PFSK-1 (cell line): Measurements from ENCODE around the gene PYGO1.

Experiments
- FOXP2 ChIP-seq: optimal IDR thresholded peaks from 2 replicates; pipeline ENCODE3; 2011; ENCODE audit warnings: borderline replicate concordance, control low read depth, inconsistent platforms; ENCODE audit not compliant: insufficient read depth; ENCODE audit errors: extremely low read length, extremely low read depth
- POLR2AphosphoS5 ChIP-seq: IDR thresholded peaks from 2 replicates; pipeline ENCODE4 v1.6.1; 2012; ENCODE audit warnings: low read depth, mild to moderate bottlenecking, control low read depth, low read length, moderate library complexity
- SIN3A ChIP-seq: IDR thresholded peaks from 2 replicates; pipeline ENCODE4 v1.6.1; 2012; ENCODE audit warnings: mild to moderate bottlenecking, low read length, moderate library complexity, borderline replicate concordance; ENCODE audit not compliant: insufficient read depth
- TAF1 ChIP-seq: IDR thresholded peaks from 2 replicates; pipeline ENCODE4 v1.6.1; 2012; ENCODE audit warnings: low read length, control low read depth, borderline replicate concordance; ENCODE audit not compliant: insufficient read depth
- TF ChIP-seq, protein P1 (sequence below), 2 experiments: IDR thresholded peaks; 2 replicates each; pipeline versions ENCODE4 v1.6.1 to v1.8.0; 2011 to 2012; ENCODE audit warnings: low read depth in 2 of 2, low read length in 2 of 2, control low read depth in 1 of 2, inconsistent platforms in 1 of 2, mild to moderate bottlenecking in 1 of 2, moderate library complexity in 1 of 2; ENCODE audit not compliant: insufficient read depth in 1 of 2

Gene PYGO1

DNA sequence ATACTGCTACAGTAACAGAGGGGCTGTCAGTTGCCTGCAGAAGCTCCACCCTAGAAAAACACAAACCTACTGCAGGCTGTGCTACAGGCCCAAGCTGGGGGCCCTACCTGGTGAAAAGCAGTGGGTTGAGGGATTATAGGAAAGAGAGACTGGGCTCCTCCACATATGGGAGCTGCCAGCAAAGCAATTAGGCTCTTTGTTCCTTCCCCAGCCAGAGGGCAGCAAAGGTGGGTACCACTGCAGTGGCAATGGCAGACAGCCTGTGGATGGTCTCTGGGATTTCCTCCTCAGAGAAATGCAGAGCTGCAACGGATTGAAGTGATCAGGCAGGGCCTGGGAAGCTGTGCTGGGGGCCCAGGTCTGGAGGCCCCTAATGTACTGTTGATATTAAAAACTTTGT lies 61.0 kb downstream of the PYGO1 start:
- TF ChIP-seq TAF1 = no peak

DNA sequence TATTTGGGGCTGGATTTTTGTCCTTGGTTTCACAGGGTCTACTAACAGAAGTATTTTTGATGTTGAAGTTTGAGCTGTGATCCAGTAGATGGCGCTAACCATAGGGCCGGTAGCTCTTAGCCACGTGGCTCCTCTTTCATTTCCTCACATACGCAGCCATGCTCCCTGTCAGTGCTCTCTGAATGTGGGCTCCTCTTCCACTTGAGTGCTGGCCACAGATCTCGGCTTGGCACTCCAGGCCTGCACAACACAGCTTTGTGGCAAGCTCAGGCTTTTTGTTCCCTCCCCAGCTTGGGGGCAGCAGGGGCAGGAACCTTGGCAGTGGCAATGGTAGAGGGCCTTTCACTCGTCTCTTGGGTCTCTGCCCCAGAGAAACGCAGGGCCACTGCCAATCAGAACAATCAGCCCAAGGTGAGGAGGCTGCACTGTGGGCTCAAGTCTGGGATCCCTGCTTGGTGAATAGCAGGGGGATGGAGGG lies 61.5 kb downstream of the PYGO1 start:
- TF ChIP-seq, protein P1, sequence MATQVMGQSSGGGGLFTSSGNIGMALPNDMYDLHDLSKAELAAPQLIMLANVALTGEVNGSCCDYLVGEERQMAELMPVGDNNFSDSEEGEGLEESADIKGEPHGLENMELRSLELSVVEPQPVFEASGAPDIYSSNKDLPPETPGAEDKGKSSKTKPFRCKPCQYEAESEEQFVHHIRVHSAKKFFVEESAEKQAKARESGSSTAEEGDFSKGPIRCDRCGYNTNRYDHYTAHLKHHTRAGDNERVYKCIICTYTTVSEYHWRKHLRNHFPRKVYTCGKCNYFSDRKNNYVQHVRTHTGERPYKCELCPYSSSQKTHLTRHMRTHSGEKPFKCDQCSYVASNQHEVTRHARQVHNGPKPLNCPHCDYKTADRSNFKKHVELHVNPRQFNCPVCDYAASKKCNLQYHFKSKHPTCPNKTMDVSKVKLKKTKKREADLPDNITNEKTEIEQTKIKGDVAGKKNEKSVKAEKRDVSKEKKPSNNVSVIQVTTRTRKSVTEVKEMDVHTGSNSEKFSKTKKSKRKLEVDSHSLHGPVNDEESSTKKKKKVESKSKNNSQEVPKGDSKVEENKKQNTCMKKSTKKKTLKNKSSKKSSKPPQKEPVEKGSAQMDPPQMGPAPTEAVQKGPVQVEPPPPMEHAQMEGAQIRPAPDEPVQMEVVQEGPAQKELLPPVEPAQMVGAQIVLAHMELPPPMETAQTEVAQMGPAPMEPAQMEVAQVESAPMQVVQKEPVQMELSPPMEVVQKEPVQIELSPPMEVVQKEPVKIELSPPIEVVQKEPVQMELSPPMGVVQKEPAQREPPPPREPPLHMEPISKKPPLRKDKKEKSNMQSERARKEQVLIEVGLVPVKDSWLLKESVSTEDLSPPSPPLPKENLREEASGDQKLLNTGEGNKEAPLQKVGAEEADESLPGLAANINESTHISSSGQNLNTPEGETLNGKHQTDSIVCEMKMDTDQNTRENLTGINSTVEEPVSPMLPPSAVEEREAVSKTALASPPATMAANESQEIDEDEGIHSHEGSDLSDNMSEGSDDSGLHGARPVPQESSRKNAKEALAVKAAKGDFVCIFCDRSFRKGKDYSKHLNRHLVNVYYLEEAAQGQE (IDR thresholded peaks at IDR 0.05; ENCODE audit: insufficient read depth in 1 of 2, low read depth in 2 of 2, low read length in 2 of 2) = no peak
- TF ChIP-seq TAF1 = no peak

DNA sequence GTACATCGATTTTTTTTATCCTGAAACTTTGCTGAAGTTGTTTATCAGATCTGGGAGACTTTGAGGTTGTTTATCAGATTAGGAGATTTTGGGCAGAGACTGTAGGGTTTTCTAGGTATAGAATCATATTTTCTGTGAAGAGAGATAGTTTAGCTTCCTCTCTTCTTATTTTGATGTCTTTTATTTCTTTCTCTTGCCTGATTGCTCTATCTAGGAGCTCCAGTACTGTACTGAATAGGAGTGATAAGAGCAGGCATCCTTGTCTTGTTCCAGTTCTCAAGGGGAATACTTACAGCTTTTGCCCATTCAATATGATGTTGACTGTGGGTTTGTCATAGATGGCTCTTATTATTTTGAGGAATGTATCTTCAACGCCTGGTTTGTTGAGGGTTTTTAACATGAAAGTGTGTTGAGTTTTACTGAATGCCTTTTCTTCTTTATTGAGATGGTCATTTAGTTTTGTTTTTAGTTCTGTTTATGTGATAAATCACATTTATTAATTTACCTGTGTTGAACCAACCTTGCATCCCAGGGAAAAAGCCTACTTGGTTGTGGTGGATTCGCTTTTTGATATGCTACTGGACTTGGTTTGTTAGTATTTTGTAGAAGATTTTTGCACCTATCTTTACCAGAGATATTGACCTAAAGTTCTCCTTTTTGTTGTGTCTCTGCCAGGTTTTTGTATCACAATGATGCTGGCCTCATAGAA lies 65.2 kb downstream of the PYGO1 start:
- no peak for TF ChIP-seq FOXP2

DNA sequence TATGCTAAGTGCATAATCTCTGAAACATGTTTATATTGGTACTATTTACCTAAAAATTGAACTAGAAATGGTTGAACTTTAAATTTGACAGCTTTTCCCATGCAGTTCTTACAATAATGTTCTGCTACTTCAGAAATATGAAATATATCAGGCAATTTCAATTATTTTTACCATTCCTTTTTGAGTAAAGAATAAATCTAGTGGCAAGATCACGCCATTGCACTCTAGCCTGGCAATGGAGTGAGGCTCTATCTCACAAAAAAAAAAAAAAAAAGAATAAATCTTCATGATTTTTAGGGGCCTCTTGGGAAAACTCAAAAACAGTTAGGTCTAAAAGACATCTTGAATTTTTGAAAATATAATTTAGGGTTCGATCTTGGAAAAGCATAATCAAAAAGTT lies 69.5 kb downstream of the PYGO1 start:
- TF ChIP-seq, protein P1 (IDR thresholded peaks at IDR 0.05; ENCODE audit: insufficient read depth in 1 of 2, low read depth in 2 of 2, low read length in 2 of 2) = no peak
- TF ChIP-seq POLR2AphosphoS5 (no peak), SIN3A (no peak), FOXP2 (no peak), TAF1 (no peak)

DNA sequence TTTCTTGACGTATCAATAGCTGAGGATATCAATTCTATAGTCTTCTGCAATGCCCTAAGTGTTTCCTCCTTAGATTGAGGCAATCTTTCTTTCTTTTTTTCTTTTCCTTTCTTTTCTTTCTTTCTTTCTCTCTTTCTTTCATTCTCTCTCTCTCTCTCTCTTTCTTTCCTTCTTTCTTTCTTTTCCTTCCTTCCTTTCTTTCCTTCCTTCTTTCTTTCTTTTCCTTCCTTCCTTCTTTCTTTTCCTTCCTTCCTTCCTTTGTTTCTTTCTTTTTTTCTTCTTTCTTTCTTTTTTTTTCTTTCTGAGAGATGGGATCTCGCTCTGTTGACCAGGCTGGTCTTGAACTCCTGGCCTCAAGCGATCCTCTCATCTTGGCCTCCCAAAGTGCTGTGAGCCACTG lies 70.1 kb downstream of the PYGO1 start:
- TF ChIP-seq, protein P1 (IDR thresholded peaks at IDR 0.05; ENCODE audit: insufficient read depth in 1 of 2, low read depth in 2 of 2, low read length in 2 of 2) = no peak
- TF ChIP-seq POLR2AphosphoS5 (no peak), TAF1 (no peak), FOXP2 (no peak), SIN3A (no peak)

DNA sequence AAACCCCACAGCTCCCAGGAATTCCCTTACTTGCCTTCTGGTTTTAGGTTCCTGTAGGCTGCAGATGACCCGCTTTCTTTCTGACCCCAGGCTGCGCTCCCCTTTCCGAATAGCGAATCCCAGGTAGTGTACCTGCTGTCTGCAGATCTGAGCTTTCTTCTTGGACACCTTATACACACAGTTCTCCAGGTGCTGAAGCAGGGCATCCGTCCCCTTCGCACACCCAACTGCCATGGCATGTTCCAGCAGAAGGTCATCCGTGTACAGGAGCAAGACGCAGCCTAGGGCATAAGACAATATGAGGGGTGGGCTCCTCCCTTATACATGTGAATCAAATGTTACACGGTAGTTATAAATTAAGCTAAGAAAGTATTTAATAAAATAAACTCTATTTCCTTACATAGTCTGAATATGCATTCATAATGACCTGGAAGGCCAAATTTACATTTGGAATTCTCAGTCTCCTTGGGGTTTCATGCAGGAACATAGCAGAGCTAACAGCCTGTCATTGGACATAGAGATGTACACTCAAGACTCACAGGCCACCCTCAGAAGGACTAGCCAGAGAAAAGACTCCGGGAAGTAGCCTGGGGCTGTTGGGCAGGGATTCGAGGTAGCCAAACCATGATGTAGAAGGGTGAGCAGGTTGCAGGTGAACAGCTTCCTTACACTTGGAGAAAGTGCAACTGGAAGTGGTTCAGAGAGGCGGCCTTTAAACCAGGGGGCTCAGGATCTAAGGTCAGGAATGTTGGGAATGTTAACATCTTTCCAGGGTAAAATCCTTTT lies 72.0 kb downstream of the PYGO1 start:
- TF ChIP-seq TAF1 (no peak), POLR2AphosphoS5 (no peak), FOXP2 (no peak), SIN3A (no peak)
- TF ChIP-seq, protein P1 (IDR thresholded peaks at IDR 0.05; ENCODE audit: insufficient read depth in 1 of 2, low read depth in 2 of 2, low read length in 2 of 2) = no peak
